ENCODE data around the gene NUMB.

NUMB gene

DNA sequence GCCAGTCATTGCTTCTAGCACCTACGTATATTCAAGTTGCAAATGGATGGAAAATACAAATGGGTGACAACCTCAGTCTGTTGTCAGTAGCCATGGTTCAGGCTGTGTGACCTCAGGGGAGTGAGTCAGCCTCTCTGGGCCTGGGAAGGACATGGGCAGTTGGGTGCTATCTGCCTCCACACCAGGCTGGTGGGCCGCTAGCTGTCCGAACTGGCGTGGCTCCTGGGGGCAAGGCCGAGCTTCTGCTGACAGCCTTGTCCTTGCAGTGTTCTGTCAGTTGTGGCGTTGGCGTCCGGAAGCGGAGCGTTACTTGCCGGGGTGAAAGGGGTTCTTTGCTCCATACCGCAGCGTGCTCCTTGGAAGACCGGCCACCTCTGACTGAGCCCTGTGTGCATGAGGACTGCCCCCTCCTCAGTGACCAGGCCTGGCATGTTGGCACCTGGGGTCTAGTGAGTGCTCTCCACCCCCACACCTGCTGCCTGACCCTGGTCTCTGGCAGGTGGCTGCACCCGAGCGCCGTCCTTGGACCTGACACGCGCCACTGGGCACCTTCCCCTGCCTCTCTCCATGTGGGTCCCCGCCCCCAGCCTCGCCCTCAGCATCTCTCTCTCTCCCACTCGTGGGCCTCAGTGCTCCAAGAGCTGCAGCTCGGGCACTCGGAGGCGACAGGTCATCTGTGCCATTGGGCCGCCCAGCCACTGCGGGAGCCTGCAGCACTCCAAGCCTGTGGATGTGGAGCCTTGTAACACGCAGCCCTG, 203.9 kb downstream of the NUMB start:
- no peak for DNase-seq
- TF ChIP-seq GATA1 (IDR thresholded peaks at IDR 0.05; ENCODE audit: low read depth, low read length) (no peak), POLR2A (IDR thresholded peaks at IDR 0.05; ENCODE audit: low read length) (no peak)

DNA sequence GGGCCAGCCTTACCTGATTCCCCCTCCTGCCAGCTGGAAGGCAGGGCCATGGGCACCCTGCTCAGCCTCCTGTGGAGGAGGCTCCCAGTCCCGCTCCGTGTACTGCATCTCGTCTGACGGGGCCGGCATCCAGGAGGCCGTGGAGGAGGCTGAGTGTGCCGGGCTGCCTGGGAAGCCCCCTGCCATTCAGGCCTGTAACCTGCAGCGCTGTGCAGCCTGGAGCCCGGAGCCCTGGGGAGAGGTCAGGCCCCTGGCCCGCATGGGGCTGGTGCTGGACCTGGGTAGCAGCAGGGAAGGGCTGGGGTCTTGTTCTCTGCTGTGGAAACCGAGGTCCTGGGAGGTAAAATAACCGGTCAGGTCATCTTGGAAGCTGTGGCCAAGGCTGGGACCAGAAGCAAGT, 204.6 kb downstream of the NUMB start:
- no peak for TF ChIP-seq GATA1 (IDR thresholded peaks at IDR 0.05; ENCODE audit: low read depth, low read length)
- no peak for DNase-seq

DNA sequence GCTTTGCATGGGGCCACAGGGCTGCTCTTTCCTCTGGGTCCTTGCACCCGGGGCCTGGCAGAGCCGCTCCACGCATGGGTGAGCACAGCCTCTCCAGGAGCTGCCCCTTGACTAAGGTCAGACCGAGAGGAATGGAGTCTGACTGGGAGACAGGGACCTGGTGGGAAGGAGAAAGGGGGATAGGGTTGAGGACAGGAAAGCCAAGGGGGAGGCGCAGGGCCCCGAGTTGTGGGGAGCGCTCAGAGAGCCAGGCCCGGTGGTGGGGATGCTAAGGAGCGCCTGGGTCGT, 205.1 kb downstream of the NUMB start:
- no peak for DNase-seq
- no peak for TF ChIP-seq POLR2A (IDR thresholded peaks at IDR 0.05; ENCODE audit: low read length)
- no peak for TF ChIP-seq GATA1 (IDR thresholded peaks at IDR 0.05; ENCODE audit: low read depth, low read length)

DNA sequence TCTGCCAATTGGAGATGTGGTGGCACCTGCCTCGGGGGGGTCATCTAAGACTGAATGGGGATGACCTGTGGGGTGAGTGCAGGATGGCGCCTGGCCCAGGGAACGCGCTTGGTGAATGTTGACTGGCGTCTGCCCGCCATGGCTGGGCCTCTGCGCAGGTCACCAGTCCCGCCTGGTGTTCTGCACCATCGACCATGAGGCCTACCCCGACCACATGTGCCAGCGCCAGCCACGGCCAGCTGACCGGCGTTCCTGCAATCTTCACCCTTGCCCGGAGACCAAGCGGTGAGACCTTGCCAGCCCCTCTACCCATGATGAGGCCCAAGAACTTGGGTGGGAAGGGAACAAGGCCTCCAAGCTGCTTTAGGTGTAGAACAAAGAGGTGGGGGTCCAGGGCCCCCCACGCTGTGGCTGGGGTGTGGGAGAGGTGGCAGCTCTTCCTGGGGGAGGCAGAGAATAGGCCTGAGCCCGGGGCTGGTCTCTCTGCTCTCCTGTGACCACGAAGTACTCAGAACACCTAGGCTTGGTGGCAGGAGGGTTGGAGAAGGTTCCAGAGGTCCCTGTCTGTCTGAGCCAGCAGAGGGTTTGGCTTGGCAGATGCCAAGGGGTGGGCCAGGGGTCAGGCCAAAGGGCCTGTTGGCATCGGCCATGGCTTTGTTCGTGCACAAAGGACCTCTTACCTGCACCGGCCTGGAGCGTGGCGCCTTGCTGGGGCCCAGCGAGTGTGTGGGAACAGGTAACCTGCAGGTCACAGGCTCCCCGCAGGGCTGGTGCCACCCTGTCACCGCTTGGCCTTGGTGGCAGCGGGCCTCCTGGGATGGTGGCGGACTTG, 205.6 kb downstream of the NUMB start:
- no peak for DNase-seq
- TF ChIP-seq POLR2A (IDR thresholded peaks at IDR 0.05; ENCODE audit: low read length) (no peak), GATA1 (IDR thresholded peaks at IDR 0.05; ENCODE audit: low read depth, low read length) (no peak)

DNA sequence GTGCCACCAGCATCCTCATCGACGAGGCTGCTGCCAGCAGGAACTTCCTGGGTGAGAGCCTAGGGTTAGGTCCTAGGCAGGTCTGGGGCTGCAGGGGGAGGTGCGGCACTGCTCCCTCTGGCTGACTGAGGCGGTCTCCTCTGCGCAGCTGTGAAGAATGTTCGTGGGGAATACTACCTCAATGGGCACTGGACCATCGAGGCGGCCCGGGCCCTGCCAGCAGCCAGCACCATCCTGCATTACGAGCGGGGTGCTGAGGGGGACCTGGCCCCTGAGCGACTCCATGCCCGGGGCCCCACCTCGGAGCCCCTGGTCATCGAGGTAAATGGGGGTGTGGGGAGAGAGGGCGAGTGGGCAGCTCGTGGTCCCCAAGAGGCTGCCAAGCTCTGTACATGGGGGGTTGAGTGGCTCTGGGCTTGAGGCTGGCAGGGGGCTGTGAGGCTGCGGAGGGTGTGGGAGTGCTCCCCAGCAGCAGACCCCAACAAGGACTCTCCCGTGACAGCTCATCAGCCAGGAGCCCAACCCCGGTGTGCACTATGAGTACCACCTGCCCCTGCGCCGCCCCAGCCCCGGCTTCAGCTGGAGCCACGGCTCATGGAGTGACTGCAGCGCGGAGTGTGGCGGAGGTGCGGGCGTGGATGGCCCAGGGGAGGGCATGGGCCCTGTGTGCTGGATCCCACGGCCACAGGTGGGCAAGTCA, 206.7 kb downstream of the NUMB start:
- TF ChIP-seq GATA1 (IDR thresholded peaks at IDR 0.05; ENCODE audit: low read depth, low read length) (no peak), POLR2A (IDR thresholded peaks at IDR 0.05; ENCODE audit: low read length) (no peak)
- no peak for DNase-seq

DNA sequence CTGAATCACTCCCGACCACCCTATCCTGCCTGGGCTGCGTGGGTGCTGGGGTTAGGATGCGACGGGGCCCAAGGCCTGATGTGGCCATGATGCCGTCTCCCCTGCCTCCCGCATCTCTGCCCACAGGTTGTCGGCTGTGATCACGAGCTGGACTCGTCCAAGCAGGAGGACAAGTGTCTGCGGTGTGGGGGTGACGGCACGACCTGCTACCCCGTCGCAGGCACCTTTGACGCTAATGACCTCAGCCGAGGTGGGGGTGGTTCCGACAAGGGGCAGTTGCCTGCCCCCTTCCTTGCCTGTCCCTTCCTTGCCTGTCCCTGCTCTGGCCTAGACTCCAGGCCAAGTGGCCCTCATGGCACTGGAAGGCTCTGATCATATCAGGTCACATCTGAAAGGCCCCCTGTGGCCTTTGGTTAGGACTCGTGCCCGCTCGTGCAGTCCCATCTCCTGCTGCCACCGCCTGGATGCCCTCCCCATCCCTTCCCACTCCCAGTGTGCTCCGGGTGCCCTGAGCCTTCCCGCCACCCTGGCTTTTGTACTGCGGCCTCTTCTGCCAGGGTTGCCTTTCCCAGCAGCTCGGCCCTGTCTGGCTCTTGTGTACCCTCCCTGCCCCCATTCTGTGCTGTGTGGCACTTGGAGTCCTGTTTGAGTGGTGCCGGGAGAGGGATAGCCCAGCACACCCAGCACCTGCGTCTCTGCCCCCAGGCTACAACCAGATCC, 207.4 kb downstream of the NUMB start:
- TF ChIP-seq POLR2A (IDR thresholded peaks at IDR 0.05; ENCODE audit: low read length) (no peak), GATA1 (IDR thresholded peaks at IDR 0.05; ENCODE audit: low read depth, low read length) (no peak)
- DNase-seq: no peak

DNA sequence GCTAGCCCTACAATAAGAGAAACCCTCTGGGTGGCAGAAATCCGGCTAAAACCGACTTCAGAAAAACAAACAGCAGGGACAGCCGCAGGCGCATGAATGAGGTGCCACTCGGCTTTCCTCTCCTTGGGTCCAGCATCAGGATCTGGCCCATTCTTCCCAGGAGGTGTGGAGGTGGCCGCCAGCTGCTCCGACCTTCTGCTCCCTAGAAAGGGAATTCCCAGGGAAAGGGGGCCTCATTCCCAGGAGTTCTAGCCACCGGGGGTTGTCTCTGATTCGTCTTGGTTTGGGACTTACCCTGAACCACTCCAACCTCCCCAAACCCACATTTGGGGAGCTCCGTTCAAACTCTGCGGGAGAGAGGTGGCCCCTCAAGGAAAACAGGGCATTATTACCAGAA, 208.0 kb downstream of the NUMB start:
- no peak for DNase-seq

DNA sequence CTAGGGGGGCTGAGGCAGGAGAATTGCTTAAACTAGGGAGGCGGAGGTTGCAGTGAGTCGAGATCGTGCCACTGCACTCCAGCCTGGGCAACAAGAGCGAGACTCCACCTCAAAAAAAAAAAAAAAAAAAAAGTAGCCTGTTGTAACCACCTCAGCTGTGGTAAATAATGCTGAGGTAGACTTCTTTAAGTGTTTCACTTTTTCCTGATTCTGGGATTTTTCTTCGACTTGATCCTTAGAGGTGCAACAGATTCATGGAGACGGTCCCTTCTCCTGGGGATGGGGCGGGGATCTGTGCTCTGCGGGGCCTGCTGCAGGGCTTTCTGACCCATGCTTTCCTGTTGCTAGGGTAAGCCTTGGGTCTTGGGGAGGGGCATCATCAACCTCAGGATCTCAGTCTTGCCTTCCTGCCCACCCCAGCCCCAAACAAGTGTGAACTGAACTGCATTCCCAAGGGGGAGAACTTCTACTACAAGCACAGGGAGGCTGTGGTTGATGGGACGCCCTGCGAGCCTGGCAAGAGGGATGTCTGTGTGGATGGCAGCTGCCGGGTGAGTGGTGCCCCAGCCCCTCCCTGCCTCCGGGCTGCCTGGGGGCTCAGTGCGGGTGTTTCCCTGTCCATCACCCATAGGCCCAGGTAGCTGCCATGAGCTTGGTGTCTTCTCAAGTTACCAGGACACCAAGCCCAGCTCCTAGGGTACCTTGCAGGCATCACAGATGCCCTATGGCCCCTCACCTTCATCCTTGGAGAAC, 208.6 kb downstream of the NUMB start:
- DNase-seq: no peak
- TF ChIP-seq GATA1 (IDR thresholded peaks at IDR 0.05; ENCODE audit: low read depth, low read length): no peak
- TF ChIP-seq POLR2A (IDR thresholded peaks at IDR 0.05; ENCODE audit: low read length): no peak

More for the DNA sequence above, 208.0 kb downstream of the NUMB start:
- TF ChIP-seq GATA1 (IDR thresholded peaks at IDR 0.05; ENCODE audit: low read depth, low read length) (no peak), POLR2A (IDR thresholded peaks at IDR 0.05; ENCODE audit: low read length) (no peak)

DNA sequence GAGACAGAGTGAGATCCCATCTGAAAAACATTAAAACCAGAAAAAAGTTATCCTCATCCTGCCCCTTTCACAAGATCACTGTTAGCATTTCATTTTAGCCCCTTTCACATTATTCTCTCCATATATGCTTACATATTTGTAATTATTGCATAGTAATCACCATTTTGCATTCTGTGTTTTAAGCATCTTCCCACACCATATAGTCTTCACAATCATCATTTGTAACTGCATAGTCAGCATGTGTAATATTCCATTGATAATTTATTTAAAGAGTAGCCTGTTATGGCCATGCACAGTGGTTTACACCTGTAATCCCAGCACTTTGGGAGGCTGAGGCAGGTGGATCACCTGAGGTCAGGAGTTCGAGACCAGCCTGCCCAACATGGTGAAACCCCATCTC, 209.2 kb downstream of the NUMB start:
- DNase-seq: no peak
- no peak for TF ChIP-seq GATA1 (IDR thresholded peaks at IDR 0.05; ENCODE audit: low read depth, low read length)
- TF ChIP-seq POLR2A (IDR thresholded peaks at IDR 0.05; ENCODE audit: low read length): no peak

DNA sequence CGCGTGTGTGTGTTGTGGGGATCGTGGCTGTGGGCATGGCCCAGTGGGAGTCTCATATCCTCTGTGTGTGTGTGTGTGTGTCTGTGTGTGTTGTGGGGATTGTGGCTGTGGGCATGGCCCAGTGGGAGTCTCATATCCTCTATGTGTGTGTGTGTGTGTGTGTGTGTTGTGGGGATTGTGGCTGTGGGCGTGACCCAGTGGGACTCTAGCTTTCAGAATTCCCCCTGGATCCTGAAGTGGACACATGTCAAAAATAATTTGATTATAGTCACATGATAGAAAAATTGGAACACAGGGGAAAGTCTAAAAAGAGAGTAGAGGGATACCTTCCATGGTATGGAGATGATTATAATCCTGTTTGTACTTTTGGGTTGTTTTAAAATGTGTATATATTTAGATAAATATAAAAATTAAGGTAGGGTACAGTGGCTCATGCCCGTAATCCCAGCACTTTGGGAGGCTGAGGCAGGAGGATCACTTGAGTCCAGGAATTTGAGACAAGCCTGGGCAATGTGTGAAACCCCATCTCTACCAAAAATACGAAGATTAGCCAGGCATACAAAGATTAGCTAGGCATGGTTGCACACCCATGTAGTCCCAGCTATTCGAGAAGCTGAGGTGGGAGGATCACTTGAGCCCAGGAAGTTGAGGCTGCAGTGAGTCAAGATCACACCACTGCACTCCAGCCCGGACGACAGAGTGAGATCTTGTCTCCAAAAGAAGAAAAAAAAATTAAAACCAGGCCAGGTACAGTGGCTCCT, 210.1 kb downstream of the NUMB start:
- no peak for TF ChIP-seq GATA1 (IDR thresholded peaks at IDR 0.05; ENCODE audit: low read depth, low read length)
- no peak for TF ChIP-seq POLR2A (IDR thresholded peaks at IDR 0.05; ENCODE audit: low read length)
- DNase-seq: no peak

DNA sequence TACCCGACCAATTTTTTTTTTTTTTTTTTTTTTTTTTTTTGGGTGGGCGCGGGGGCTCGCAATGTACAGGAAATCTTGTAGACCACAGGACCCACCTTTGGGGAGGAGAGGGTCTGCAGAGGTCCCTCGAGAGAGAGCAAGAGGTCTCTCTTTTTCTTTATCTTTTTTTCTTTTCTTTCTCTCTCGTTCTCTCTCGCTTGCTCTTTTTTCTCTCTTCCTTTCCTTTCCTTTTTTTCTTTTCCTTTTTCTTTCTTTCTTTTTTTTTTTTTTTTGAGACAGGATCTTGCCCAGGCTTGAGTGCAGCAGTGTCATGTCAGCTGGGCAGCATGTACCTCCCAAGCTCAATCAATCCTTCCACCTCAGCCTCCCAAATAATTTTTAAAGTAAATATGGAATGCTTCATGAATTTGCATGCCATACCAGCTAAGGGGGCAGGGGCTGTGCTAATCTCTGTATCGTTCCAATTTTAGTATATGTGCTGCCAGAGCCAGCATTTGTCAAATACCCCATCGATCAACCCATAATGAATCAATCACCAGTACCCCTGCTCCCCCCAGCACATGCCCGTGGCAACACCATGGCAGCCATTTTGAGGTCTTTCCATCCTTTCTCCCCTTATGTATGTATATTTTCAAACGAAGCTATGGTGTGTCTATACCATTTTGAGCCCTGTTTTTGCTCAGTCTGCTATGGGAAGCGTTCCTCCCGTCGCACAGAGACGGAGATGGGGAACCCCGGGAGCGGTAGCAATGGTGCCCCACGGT, 211.8 kb downstream of the NUMB start:
- TF ChIP-seq POLR2A (IDR thresholded peaks at IDR 0.05; ENCODE audit: low read length): no peak
- TF ChIP-seq GATA1 (IDR thresholded peaks at IDR 0.05; ENCODE audit: low read depth, low read length): no peak
- DNase-seq: no peak

Measured in erythroblast (primary cell).